ENCODE data around the gene SPPL2A.
A peak's percentile ranks its signal among the peaks of the same experiment; 100 is the strongest.
"Not testable (repeated sequence)": the region's sequence is repeated elsewhere in the genome, so short reads cannot be mapped to it uniquely, and the experiment has no call there.

Gene SPPL2A

DNA sequence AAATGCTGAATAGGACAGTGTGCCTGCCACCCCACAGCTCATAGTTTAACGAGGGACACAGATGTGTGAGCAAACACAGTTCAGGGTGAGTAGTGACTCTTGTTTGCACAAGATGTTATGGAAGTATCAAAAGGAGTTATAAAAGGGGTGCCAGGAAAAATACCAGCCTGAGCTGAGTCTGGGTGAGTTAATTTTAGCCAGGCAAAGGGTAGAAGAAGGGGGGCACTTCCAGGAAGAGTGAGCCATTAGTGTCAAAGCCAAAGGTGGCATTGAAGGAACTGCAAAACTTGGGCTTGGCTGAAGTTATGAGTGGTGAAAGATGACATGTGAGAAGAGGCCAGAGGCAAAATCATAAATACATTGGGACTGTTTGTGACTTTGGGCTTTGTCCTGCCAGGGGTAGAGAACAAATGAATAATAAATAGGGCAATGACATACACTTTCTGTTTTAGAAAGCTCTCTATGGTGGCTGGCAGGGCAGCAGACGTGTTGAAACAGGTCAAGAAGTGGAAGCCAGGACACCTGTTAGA is 1.9 kb upstream of the SPPL2A start:
- peak; percentile 60 for DNase-seq

DNA sequence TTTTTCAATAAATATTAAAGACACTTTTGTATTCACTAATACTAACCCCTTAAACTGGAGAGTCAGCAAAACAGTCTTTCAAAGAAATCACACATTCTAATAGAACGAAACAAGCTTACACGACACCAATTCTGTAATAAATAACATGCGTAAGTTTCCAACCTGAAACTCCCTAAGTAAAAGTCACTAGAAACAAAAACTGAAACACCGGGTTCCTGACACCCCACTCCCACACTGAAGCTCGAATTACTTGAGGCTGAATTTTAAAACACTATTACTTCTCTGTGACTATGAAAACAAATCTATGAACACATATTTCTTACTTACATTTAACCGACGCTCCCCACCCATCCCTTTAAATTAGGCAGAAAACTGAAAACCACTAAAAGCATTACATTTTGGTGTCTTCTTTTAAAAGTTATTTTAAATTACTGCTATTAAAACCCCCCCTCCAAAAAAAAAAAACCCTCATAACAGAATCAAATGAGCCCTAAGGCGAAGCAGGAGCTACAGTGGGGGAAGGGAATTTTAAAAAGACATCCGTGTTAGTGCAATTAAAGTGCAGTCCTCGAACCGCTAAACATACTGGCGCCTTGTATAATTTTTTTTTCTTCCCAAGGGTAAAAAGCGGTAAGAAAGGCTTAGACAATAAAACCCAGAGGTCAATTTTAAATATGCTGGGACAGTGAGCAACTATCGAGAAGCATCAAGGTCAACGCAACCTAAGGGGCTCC is 878 bp downstream of the SPPL2A start:
- DNase-seq: peak; percentile 78

- no peak for DNase-seq
Observed at GRCh38 chr15:50758712-50759205, 6.7 kb downstream of the SPPL2A start.

DNA sequence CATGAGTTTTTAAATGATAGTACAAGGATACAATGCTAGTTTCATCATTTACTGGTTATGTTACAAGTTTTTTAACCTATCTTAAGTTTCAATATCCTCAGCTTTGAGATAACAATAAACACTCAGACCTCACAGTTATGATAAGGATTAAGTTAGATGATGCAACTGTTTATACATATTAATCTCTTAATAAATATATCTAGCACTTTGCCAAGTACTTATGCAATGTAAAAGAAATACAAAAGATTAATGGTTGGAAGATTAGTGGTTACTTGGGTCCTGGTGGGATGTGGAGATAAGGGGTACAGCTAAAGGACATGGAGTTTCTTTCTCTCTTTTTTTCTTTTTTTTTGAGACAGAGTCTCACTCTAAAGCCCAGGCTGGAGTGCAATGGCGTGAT is 12.0 kb downstream of the SPPL2A start:
- DNase-seq: no peak

GRCh38 chr15:50751394-50751793 is 14.1 kb downstream of the SPPL2A start:
- DNase-seq: no peak

DNA sequence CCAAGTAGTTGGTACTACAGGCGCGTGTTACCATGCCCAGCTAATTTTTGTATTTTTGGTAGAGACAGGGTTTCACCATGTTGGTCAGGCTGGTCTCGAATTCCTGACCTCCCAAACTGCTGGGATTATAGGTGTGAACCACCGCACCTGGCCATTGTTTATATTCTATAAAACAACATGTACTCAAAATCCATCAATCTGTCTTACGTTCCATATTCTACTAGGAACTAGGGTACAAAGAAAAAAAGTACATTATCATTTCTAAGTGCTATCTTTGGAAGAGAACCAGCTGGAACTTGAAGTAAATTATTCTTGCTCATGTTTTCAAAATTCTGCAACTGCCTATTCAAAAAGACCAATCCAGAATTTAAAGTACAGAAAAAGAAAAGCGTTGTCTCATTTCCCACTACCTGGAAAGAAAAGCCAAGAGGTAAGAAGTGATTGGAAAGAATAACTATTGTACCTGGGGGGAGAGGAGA is 15.2 kb downstream of the SPPL2A start:
- no peak for DNase-seq

- DNase-seq: no peak
Observed at GRCh38 chr15:50747523-50747922, 18.0 kb downstream of the SPPL2A start.

DNA sequence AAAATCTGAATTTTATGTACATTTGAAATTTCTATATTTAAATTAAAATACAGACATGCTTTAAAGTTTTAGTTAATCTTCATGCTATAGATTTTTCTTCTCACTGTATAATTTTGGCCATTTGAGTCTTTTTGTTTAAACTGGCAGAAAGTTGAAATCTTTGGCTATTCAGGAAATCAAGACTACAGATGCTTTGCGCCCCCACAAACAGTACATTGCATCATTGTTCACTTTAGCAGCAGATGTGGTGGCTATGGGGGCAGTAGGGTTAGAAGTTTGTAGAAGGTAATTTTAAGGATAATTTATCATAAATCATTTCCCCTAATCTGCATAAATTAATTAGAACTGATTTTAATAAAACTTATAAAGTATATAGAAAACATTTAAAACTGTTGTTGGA is 20.9 kb downstream of the SPPL2A start:
- no peak for DNase-seq

- no peak for DNase-seq
Observed at GRCh38 chr15:50740955-50741354, 24.6 kb downstream of the SPPL2A start.

GRCh38 chr15:50736823-50737222 is 28.7 kb downstream of the SPPL2A start:
- DNase-seq: no peak

DNA sequence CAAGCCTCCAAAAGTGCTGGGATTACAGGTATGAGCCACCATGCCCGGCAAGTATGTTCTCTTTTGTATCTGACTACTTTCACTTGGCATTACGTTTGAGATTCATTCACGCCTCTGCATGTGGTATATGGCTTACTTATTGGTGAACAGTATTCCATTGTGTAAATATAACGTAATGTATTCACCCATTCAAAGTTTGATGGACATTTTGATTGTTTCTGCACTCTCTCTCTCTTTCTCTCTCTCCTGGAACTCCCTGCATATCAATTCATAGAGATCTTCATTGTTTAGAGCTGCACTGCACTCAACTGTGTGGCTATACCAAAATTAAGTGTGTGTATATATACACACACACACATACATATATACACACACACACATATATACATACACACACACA is 30.4 kb downstream of the SPPL2A start:
- no peak for DNase-seq

- no peak for DNase-seq
Observed at GRCh38 chr15:50726315-50726714, 39.2 kb downstream of the SPPL2A start.

DNA sequence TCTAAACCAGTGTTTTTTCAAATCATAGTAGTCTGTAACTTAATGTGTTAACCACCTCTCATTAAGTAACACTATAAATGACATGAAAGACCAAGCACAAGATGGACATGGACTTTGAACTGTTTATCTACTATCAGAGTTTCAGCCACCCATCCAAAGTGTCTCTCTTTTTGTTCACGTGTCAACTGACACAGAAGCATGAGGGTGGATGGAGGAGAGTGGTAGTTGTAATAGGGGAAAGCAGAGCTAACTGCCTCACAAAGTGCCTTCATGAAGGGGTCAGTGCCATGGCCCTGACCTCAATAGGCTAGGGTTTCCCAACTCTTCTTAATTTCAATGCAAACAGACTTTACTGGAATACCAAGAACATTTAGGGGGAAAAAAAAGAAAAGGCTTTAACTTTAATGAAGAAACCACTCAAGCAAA is 46.8 kb downstream of the SPPL2A start:
- DNase-seq: no peak

DNA sequence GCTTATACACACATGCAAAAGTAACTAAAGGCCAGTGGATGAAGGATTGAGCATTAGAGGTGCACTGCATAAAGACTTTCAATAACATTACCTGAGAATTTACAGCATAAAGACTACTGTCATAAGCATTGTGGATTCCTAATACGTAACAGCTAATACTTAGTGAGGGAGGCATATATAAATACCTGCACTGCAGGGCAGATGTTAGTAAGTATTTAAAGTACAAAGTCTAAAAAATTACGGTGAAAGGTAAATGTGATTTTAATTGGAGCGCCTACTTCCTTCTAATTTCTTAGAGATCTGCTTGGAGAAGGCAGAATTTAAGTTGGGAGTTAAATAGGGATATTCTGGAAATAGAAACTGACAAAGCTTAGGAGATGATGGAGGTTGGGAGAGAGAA is 53.5 kb downstream of the SPPL2A start:
- DNase-seq: no peak

GRCh38 chr15:50710585-50710984 is 54.9 kb downstream of the SPPL2A start:
- no peak for DNase-seq

DNA sequence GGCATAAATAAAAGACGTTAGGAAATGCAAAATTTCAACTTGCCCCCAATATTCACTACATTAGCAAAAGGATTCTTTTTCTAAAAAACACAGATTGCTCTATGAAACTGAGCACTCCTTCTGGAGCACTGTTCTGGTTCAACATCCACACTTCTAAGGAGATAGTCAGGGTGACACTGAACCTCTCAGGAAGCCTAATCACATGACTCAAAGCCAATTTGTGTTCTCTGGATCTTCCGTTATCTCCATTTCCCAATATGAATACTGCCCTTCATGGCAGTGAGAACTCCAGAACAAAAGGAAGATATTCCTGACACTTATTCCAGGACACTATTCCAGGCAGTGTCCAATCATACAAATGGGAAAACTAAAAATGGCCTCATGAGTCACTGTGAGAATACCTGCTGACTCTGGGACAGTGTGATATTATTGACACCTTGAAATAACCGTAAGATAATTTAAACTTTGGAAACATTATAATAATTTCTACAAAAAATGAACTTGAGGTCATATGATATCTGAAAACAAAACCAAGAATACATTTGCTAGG is 57.6 kb downstream of the SPPL2A start:
- no peak for DNase-seq

GRCh38 chr15:50702762-50703334 is 62.7 kb downstream of the SPPL2A start:
- DNase-seq: no peak

- no peak for DNase-seq
Observed at GRCh38 chr15:50698101-50698500, 67.4 kb downstream of the SPPL2A start.

DNA sequence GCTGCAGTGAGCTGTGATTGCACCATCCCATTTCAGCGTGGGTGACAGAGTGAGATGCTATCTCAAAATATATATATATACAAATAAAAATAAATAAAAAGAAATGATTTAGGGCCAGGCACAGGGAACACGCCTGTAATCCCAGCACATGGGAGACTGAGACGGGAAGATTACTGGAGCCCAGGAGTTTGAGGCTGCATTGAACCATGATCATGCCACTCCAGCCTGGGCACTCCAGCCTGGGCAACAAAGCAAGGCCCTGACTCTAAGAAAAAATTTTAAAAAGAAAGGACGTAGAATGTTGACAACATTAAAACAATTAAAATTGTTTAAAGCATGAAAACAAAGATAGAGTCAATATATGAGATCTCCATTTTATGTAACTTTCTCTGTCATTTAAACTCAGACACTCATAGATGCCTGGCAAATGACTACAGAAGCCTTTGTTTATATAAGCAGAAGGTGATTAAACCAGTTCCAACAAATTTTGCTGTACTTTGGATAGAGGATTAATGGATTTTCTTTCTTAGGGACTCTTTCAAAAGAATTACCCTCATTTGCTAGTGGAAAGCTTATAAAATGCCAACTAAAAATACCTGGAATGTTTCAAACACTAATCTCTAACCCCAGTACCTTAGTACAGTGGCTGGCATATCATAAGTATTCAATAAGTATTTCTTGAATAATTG is 68.3 kb downstream of the SPPL2A start:
- no peak for DNase-seq

GRCh38 chr15:50694634-50695165 is 70.8 kb downstream of the SPPL2A start:
- not testable (repeated sequence) for DNase-seq

DNA sequence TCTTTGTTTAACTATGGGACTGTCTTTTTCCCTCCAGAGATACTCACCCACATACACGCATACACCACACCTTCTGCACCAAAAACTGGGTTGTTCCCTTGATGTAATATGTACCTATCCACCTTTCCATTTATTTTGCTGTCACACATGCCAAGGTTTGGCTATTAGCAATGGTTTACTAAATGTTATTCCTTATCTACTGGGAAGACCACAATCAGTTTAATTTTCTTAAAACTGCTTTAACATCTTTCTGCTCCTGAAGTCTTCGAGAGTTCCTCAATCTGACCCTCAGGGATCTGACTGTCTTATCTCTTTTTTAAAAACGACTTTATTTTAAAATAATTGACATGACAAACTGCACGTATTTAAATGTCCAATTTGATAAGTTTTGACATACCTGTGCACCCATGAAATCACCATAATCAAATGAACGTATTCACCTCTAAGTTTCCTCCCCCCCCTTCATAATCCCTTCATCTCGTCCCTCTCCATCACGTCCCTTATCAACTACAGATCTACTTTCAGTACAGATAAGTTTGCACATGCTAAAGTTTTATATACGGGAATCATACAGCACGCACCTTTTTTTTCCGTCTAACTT is 78.1 kb downstream of the SPPL2A start:
- DNase-seq: no peak

- peak; percentile 97 for DNase-seq
Observed at GRCh38 chr15:50686469-50687301, 78.8 kb downstream of the SPPL2A start, which contains the start of gene TRPM7. Gene TRPM7 (minus strand): TSS chr15:50686797. CDS start chr15:50686533, 264 bp downstream.
